Measurements from ENCODE around the gene ITGB7.

GRCh38 chr12:53210843-53211242, 3.8 kb upstream of the ITGB7 start:
- TF ChIP-seq, protein P1, sequence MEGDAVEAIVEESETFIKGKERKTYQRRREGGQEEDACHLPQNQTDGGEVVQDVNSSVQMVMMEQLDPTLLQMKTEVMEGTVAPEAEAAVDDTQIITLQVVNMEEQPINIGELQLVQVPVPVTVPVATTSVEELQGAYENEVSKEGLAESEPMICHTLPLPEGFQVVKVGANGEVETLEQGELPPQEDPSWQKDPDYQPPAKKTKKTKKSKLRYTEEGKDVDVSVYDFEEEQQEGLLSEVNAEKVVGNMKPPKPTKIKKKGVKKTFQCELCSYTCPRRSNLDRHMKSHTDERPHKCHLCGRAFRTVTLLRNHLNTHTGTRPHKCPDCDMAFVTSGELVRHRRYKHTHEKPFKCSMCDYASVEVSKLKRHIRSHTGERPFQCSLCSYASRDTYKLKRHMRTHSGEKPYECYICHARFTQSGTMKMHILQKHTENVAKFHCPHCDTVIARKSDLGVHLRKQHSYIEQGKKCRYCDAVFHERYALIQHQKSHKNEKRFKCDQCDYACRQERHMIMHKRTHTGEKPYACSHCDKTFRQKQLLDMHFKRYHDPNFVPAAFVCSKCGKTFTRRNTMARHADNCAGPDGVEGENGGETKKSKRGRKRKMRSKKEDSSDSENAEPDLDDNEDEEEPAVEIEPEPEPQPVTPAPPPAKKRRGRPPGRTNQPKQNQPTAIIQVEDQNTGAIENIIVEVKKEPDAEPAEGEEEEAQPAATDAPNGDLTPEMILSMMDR (IDR thresholded peaks at IDR 0.05): no peak
- TF ChIP-seq EZH2 (IDR thresholded peaks at IDR 0.05): no peak
- no peak for TF ChIP-seq EZH2phosphoT487 (IDR thresholded peaks at IDR 0.05)
